GM18951 (cell line): ENCODE data around the gene PCDHB5.
"Not testable (repeated sequence)": the region's sequence is repeated elsewhere in the genome, so short reads cannot be mapped to it uniquely, and the experiment has no call there.

Experiments
- POLR2A ChIP-seq: IDR thresholded peaks from 4 replicates; pipeline ENCODE4 v1.6.1; 2011; ENCODE audit warnings: mild to moderate bottlenecking; ENCODE audit not compliant: insufficient read length, insufficient read depth; ENCODE audit errors: extremely low read depth
- in situ Hi-C: fragments of 300-500 bp; cut with MboI; formaldehyde crosslinking; loops from one replicate; pipeline ENCODE4 v1.12.0; 2022; ENCODE audit warnings: low sequenced_read_pairs, mixed read lengths, inconsistent platforms; ENCODE audit not compliant: unreplicated experiment

PCDHB5 gene

DNA sequence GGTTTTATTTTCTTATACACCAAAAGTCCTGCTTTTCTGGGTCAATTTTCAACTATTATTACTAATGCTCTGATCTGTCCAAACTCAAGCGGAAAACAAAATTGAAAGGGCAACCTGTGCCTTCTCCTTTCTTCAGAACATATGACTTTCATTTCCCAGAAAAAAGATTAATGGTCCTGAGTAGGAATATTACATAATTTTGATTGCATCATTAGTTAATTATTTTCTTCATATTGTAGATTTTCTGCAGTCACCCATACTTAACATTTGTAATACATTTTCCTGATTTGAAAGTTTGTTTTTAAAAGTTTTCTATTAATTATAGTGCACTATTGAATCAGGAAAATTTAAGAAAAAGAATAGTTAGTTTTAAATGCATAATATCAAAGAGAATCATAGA, 40.9 kb downstream of the PCDHB5 start:
- TF ChIP-seq POLR2A = no peak
- in situ Hi-C loops = no loop called here

DNA sequence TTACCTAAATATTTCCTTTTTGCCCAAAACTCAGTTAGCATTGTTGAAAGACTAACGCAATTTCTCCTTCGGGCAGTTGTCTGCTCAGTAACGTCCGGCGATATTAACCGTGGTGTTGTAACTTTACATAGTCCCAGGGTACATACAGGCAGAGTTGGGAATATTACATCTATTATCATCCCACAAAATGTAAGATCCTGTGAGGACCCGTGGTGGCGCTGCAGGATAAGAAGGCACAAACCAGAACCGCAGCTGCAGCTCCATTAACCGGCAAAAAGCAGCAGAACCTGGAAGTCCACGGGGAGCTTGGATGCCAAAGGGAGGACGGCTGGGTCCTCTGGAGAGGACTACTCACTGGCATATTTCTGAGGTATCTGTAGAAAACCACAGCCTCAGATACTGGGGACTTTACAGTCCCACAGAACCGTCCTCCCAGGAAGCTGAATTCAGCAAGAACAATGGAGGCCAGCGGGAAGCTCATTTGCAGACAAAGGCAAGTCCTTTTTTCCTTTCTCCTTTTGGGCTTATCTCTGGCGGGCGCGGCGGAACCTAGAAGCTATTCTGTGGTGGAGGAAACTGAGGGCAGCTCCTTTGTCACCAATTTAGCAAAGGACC, 42.7 kb downstream of the PCDHB5 start, which contains the start of gene PCDHB8:
Gene PCDHB8, plus strand, starts transcription at position 214 of the 615 bp plus-strand sequence. Its CDS starts 245 bp downstream, at position 459.
- in situ Hi-C loops = not testable (repeated sequence)

DNA sequence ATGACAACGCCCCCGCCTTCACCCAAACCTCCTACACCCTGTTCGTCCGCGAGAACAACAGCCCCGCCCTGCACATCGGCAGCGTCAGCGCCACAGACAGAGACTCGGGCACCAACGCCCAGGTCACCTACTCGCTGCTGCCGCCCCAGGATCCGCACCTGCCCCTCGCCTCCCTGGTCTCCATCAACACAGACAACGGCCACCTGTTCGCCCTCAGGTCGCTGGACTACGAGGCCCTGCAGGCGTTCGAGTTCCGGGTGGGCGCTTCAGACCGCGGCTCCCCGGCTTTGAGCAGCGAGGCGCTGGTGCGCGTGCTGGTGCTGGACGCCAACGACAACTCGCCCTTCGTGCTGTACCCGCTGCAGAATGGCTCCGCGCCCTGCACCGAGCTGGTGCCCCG, 44.4 kb downstream of the PCDHB5 start:
- in situ Hi-C loops = not testable (repeated sequence)

DNA sequence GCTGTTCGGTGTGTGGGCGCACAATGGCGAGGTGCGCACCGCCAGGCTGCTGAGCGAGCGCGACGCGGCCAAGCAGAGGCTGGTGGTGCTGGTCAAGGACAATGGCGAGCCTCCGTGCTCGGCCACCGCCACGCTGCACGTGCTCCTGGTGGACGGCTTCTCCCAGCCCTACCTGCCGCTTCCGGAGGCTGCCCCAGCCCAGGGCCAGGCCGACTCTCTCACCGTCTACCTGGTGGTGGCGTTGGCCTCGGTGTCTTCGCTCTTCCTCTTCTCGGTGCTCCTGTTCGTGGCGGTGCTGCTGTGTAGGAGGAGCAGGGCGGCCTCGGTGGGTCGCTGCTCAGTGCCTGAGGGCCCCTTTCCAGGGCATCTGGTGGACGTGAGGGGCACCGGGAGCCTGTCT, 44.9 kb downstream of the PCDHB5 start:
- in situ Hi-C loops = not testable (repeated sequence)

DNA sequence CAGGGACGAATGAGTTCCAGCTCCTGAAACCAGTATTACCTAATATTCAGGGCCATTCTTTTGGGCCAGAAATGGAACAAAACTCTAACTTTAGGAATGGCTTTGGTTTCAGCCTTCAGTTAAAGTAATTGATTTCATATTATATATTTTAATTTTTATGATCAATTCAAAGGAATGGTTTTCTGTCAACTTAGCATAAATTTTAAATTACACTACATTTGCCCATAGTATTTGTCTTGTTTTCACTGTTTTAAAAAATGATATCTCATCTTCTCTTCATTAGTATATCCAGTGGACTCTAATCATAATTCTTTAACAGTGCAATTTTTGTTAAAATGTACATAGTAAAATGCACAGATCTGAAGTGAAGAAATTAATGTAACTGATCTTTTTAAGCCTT, 45.3 kb downstream of the PCDHB5 start:
- in situ Hi-C loops = no loop called here
- no peak for TF ChIP-seq POLR2A

DNA sequence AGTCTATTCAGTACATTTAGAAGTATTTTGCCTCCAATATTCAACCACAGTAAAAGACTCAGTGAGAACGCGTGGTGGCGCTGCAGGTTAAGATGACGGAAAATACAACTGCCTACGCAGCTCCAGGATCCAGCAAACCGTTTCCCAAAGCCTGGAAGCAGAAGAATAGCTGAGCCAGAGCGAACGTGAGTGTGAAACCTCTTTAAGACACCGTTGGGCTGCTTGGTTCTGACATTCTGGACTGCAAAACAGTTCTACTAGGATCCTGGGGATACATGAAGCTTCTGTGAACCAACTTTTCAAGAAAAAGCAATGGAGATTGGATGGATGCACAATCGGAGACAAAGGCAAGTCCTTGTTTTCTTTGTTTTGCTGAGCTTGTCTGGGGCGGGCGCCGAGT, 47.2 kb downstream of the PCDHB5 start, which contains the start of gene PCDHB16:
Gene PCDHB16, plus strand, starts transcription at position 140 of the 400 bp plus-strand sequence. Its CDS starts 173 bp downstream, at position 313.
- in situ Hi-C loops = no loop called here
- TF ChIP-seq POLR2A = no peak

DNA sequence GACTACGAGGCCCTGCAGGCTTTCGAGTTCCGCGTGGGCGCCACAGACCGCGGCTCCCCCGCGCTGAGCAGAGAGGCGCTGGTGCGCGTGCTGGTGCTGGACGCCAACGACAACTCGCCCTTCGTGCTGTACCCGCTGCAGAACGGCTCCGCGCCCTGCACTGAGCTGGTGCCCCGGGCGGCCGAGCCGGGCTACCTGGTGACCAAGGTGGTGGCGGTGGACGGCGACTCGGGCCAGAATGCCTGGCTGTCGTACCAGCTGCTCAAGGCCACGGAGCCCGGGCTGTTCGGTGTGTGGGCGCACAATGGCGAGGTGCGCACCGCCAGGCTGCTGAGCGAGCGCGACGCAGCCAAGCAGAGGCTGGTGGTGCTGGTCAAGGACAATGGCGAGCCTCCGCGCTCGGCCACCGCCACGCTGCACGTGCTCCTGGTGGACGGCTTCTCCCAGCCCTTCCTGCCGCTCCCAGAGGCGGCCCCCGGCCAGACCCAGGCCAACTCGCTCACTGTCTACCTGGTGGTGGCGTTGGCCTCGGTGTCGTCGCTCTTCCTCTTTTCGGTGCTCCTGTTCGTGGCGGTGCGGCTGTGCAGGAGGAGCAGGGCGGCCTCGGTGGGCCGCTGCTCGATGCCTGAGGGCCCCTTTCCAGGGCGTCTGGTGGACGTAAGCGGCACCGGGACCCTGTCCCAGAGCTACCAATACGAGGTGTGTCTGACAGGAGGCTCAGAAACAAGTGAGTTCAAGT, 49.3 kb downstream of the PCDHB5 start:
- in situ Hi-C loops = not testable (repeated sequence)

DNA sequence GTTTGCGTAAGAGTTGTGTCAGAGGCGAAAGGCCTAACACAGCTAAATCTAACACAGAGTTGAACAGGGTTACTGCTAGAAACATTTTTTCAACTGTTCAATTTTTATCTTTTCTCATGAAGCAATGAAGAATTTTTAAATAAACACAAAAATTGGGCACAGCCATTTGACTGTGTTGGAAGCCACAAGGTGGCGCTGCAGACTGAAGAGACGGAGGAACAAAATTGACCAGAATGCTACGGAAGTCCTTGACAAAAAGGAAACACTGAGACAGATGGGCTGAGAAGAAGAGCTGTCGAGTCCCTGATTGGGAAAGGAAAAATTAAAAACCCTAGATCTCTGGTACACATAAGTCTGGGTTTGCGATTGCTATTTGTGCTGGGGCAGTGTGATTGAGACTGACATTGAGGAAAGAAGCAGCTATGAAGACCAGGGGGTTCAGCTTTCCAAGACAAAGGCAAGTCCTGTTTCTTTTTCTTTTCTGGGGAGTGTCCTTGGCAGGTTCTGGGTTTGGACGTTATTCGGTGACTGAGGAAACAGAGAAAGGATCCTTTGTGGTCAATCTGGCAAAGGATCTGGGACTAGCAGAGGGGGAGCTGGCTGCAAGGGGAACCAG, 52.0 kb downstream of the PCDHB5 start, which contains the start of gene PCDHB9:
Gene PCDHB9, plus strand, starts transcription at position 265 of the 616 bp plus-strand sequence. Its CDS starts 158 bp downstream, at position 423.
- in situ Hi-C loops = no loop called here
- no peak for TF ChIP-seq POLR2A
